ENCODE data around the gene TENT5C. TPM values are rescaled to one million over a fixed set of nuclear protein-coding genes. Genes with fewer than 3 reads are reported as not detected.

TENT5C gene
- total and polyA plus RNA-seq, 9 of the 15 experiments (the other 6 are each of a cell fraction or from before 2014, with no cell fraction given) = 1.8 to 7.7 (median 4.0) TPM

DNA sequence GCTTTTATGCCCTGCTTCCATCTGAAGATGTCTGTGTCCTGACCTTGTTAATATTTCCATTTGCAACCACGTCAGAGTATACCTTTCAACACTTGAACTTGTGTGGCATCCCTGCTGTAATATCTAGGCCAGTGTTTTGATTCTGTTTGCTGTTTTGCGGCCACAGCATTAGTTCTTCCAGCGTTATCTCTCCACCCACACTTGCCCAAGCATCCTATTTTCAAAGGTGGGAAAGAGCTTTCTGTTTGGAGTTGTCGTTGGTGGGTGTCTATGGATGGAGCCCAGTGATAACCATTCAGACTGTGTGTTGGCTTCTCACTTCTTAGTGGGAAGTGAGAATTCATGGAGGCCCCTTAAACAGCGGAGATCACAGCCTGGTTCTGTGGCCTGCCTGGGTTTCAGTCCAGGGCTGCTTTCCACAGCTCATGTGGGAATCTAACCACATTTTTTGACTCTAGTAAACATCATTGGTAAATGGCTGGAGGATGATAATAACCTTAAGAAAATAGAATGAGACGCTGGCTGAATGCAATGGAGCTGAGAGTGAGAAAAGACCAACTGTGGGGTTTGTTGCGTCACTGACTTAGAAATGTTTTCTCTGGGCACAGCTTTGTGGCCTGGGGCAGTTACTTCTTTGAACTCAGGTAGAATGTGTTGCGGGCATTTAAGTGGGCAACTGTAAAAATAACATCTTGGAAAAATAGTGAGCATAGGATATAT, 7.6 kb downstream of the TENT5C start (continued):
- TF ChIP-seq SRSF7 (optimal IDR thresholded peaks at IDR 0.05; ENCODE audit: low read depth, low read length) = no peak
- TF ChIP-seq ZNF197 (CRISPR knock-in tag; IDR thresholded peaks at IDR 0.05; ENCODE audit: low read depth) = no peak
- no peak for TF ChIP-seq DDX20 (tag; IDR thresholded peaks at IDR 0.05; ENCODE audit: low read depth)
- 0 out of 2 replicates have a peak, but pooled peaks have one; percentile 36 for TF ChIP-seq MEF2A (IDR thresholded peaks at IDR 0.05; ENCODE audit: control insufficient read depth, low read depth, low read length)
- peak; percentile 54; the same call in 1 of the 2 replicates for TF ChIP-seq NFE2 (IDR thresholded peaks at IDR 0.05; ENCODE audit: low read depth)
- no peak for TF ChIP-seq TFE3 (CRISPR knock-in tag; IDR thresholded peaks at IDR 0.05)
- TF ChIP-seq BRF2 (IDR thresholded peaks at IDR 0.05; ENCODE audit: borderline replicate concordance, insufficient read depth, insufficient read length) = no peak
- peak; percentile 88 for TF ChIP-seq HES1 (IDR thresholded peaks at IDR 0.05; ENCODE audit: low read depth)
- no peak for TF ChIP-seq RNF219 (CRISPR knock-in tag; IDR thresholded peaks at IDR 0.05)
- peak; percentile 98 for TF ChIP-seq NCOR1 (IDR thresholded peaks at IDR 0.05)
- TF ChIP-seq BACH1 (tag; IDR thresholded peaks at IDR 0.05) = peak; percentile 4; the same call in 1 of the 2 replicates
- no peak for TF ChIP-seq GABPB2 (CRISPR knock-in tag; conservative IDR thresholded peaks at IDR 0.05)
- no peak for TF ChIP-seq ZNF561 (CRISPR knock-in tag; conservative IDR thresholded peaks at IDR 0.05)
- TF ChIP-seq, protein P1, sequence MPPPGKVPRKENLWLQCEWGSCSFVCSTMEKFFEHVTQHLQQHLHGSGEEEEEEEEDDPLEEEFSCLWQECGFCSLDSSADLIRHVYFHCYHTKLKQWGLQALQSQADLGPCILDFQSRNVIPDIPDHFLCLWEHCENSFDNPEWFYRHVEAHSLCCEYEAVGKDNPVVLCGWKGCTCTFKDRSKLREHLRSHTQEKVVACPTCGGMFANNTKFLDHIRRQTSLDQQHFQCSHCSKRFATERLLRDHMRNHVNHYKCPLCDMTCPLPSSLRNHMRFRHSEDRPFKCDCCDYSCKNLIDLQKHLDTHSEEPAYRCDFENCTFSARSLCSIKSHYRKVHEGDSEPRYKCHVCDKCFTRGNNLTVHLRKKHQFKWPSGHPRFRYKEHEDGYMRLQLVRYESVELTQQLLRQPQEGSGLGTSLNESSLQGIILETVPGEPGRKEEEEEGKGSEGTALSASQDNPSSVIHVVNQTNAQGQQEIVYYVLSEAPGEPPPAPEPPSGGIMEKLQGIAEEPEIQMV (tag; conservative IDR thresholded peaks at IDR 0.05; ENCODE audit: low read depth) = peak; percentile 60; the same call in 1 of the 2 replicates
- TF ChIP-seq ZNF133 (CRISPR knock-in tag; IDR thresholded peaks at IDR 0.05) = 0 out of 2 replicates have a peak, but pooled peaks have one; percentile 50
- no peak for TF ChIP-seq PBX2 (CRISPR knock-in tag; IDR thresholded peaks at IDR 0.05; ENCODE audit: low read depth)
- peak; percentile 35; the same call in 1 of the 2 replicates for TF ChIP-seq PBX2 (tag; conservative IDR thresholded peaks at IDR 0.05; ENCODE audit: low read depth)

Measured in K562 (cell line).